Gastroesophageal sphincter (tissue), 3 donors: Measurements from ENCODE around the gene CCDC88A.
"Not testable (repeated sequence)": the region's sequence is repeated elsewhere in the genome, so short reads cannot be mapped to it uniquely, and the experiment has no call there.

Experiments
- EP300 ChIP-seq: sonication (generic); formaldehyde crosslinking; IDR thresholded peaks from one replicate; pipeline ENCODE4 v1.6.1; 2017; ENCODE audit warnings: antibody characterized with exemption, mild to moderate bottlenecking
- POLR2A ChIP-seq, 2 donors: fragments of 450-650 bp; IDR thresholded peaks; one replicate each; pipeline ENCODE4 v1.6.1; 2017; ENCODE audit warnings: antibody characterized with exemption in 2 of 2, mild to moderate bottlenecking in 2 of 2, moderate library complexity in 1 of 2
- TF ChIP-seq, protein P1 (sequence below), 4 experiments: fragments of 200-600 bp in 2 of 4; fragments of 450-650 bp in 2 of 4; sonication (generic) in 1 of 4; IDR thresholded peaks; one replicate each; pipeline ENCODE4 v1.5.1; 2017 to 2019; ENCODE audit warnings: antibody characterized with exemption in 4 of 4, mild to moderate bottlenecking in 2 of 4, moderate library complexity in 2 of 4

DNA sequence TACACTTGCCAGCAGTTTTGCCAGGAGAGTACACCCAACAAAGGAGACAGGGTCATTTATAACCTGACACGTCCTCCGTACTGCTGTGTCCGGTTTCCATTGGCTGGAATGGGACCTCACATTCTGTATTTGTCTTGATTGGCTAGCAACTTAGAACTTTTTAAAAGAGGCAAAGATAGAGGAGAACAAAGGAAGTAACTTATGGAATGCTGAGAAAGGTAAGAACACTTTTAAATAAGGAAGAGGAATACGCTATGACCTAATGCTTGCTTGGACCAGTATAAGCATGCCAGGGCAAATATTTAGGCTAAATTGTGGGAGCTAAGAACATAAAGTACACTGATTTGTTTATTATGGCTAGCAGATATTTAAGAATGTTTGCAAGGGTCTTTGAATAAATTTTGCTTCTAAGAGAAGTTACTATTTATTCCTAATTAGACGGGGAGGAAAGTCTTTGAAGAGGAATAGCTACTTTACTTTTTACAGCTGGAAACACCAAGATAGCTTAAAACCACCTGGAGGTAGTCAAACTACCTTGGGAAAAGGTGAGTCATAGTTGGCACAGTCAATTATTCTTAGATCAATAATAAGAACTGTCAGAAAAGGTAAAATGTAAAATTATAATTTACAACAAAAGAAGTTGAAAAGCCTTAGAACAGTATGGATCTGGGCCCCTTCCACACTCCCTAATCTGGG, 138.7 kb downstream of the CCDC88A start:
- TF ChIP-seq, protein P1, sequence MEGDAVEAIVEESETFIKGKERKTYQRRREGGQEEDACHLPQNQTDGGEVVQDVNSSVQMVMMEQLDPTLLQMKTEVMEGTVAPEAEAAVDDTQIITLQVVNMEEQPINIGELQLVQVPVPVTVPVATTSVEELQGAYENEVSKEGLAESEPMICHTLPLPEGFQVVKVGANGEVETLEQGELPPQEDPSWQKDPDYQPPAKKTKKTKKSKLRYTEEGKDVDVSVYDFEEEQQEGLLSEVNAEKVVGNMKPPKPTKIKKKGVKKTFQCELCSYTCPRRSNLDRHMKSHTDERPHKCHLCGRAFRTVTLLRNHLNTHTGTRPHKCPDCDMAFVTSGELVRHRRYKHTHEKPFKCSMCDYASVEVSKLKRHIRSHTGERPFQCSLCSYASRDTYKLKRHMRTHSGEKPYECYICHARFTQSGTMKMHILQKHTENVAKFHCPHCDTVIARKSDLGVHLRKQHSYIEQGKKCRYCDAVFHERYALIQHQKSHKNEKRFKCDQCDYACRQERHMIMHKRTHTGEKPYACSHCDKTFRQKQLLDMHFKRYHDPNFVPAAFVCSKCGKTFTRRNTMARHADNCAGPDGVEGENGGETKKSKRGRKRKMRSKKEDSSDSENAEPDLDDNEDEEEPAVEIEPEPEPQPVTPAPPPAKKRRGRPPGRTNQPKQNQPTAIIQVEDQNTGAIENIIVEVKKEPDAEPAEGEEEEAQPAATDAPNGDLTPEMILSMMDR (IDR thresholded peaks at IDR 0.05), result not testable (repeated sequence)
- TF ChIP-seq POLR2A (IDR thresholded peaks at IDR 0.05); EP300: not testable (repeated sequence)
